ENCODE results near the gene CLDN20.

Gene CLDN20

DNA sequence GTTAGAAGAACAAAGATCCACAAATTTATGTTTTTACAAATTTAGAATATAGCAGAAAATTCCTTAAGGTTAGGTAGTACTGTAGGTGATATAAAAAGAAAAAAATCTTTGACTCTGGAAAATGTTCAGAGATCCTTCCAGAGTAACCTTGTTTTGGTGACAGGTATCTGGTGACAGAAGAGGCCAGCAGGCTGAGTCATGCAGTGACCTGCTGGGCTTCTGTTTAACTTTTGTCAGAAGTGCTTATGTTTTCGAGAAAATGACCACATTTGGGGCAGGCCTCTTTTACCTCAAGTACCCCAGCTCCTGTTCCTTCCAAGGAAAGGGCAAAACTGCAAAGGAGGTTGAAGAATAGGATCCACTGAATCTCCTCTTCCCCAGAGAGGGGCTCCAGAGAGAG is 10.5 kb upstream of the CLDN20 start:
- H3K27ac ChIP-seq: no peak overlapping the region
- TF ChIP-seq ZFX (IDR thresholded peaks at IDR 0.05): no peak
- TF ChIP-seq, protein P1, sequence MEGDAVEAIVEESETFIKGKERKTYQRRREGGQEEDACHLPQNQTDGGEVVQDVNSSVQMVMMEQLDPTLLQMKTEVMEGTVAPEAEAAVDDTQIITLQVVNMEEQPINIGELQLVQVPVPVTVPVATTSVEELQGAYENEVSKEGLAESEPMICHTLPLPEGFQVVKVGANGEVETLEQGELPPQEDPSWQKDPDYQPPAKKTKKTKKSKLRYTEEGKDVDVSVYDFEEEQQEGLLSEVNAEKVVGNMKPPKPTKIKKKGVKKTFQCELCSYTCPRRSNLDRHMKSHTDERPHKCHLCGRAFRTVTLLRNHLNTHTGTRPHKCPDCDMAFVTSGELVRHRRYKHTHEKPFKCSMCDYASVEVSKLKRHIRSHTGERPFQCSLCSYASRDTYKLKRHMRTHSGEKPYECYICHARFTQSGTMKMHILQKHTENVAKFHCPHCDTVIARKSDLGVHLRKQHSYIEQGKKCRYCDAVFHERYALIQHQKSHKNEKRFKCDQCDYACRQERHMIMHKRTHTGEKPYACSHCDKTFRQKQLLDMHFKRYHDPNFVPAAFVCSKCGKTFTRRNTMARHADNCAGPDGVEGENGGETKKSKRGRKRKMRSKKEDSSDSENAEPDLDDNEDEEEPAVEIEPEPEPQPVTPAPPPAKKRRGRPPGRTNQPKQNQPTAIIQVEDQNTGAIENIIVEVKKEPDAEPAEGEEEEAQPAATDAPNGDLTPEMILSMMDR (conservative IDR thresholded peaks at IDR 0.05): no peak

DNA sequence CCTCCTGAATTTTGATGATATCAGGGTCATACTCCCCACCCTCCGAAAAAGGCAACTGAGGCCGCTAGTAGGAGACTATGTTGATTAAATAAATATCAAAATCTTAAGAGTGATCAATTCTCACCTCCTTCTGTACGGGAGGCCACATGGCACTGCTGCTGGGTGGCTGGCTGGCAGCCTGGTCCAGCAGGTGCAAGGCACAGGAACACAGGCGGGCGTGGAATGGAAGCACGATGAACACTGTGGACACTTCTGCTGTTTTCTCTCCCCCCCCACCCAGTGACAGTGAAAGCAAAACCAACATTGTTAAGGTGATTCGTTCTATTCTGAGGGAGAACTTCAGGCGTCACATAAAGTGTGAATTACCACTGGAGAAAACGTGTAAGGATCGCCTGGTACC is 9.7 kb upstream of the CLDN20 start:
- no peak overlapping the region for H3K27ac ChIP-seq
- TF ChIP-seq ZFX (IDR thresholded peaks at IDR 0.05): no peak
- TF ChIP-seq, protein P1 (conservative IDR thresholded peaks at IDR 0.05): no peak

DNA sequence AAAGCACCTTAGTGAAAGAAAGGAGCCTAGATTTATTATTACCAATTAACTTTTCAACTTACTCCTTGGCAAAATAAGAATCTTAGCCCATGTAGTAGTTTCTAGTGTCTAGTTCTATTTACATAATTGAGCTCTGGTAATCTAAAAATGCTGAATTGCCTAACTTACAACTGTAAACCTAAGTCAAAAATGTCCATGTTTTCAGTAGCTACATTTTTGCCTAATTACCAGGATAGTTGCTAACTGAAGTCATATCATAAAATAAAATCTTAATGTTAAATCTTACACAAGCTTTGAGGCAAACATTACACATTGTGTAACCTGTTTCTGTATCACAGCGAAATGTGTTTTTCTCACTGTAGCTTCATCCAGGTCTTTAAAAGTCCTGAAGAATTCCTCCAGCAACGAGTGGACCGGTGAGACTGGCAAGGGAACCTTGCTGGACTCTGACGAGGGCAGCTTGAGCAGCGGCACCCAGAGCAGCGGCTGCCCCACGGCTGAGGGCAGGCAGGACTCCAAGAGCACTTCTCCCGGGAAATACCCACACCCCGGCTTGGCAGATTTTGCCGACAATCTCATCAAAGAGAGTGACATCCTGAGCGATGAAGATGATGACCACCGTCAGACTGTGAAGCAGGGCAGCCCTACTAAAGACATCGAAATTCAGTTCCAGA is 7.6 kb upstream of the CLDN20 start:
- TF ChIP-seq ZFX (IDR thresholded peaks at IDR 0.05): no peak
- TF ChIP-seq, protein P1 (conservative IDR thresholded peaks at IDR 0.05): no peak

DNA sequence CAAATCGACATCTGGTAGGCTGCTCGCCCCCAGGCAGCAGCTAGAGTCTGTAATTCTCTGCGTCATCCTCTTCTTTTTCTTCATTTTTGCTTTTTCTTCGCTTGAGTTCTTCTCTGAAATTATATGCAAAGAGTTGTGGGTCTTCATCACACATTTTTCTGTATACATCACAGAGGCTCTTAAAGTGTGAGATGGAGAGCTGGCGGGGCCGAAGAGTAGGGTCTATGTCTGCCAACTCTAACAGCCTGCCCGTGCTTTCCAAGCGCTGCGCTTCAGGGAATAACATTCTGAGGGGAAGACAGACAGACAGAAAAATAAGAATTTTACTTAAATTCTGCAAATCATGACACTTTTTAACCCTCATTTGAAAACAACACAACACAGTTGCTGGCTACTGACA is 6.0 kb upstream of the CLDN20 start:
- no peak for TF ChIP-seq ZFX (IDR thresholded peaks at IDR 0.05)
- TF ChIP-seq, protein P1 (conservative IDR thresholded peaks at IDR 0.05): no peak
- no peak overlapping the region for H3K27ac ChIP-seq

More for the DNA sequence above, 7.6 kb upstream of the CLDN20 start:
- no peak overlapping the region for H3K27ac ChIP-seq

DNA sequence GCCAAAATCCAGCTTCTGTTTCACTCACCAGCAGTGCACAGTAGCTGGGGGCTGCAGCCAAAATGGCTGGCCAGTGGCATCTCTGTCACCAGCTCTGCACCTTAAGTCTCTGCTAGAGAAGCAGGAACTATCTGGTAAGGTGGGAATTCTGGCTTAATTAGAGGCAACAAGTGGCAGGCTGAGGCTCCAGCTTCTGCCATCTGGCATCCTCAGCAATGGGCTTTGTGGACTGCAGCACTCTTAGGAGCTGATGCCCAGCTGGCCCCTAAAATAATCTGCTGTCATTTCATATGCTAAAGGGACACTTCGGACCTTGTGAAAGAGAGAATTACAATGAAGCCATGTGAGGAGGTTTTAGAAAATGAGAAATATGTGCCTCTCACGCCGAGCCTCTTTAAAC is 4.6 kb upstream of the CLDN20 start:
- H3K27ac ChIP-seq: no peak overlapping the region
- TF ChIP-seq ZFX (IDR thresholded peaks at IDR 0.05): no peak
- TF ChIP-seq, protein P1 (conservative IDR thresholded peaks at IDR 0.05): no peak

DNA sequence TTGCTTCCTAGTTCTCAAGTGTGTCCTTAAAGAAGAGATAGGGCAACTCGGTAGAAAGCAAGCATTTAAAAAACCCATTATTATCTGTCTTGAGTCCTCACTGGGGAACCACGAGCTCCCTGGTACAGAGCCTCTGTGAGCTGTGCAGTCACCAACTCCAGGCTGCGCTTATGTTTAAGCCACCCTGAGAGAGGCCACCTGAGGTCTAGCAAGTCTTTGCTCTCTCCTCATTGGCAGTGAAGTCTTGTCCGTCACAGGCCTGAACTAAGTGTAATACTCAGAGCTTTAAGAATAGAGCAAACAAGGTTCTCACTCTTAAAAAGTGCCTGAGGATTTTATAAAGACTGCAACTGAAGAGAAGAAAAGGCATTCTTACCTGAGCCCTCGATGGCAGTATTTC is 3.9 kb upstream of the CLDN20 start:
- TF ChIP-seq ZFX (IDR thresholded peaks at IDR 0.05): no peak
- TF ChIP-seq, protein P1 (conservative IDR thresholded peaks at IDR 0.05): no peak
- H3K27ac ChIP-seq: no peak overlapping the region

DNA sequence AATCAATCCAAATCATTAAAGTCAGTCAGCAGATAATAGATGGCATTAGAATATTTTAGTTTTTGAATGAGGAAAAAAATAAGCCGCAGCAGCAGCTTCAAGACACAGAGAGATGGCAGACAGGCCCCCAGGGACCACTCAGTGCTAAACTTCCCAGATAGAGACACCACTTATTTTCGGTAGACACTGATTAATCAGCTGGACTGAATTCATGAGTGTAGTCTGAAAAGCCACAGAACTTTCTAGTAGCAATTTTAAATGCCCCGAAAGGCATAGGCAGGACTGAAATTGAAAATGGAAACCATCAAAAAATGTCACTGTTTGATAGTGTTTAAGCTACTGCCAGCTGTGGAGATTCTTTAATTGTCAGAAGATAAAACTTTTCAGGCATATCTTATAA is 3.1 kb upstream of the CLDN20 start:
- no peak overlapping the region for H3K27ac ChIP-seq
- TF ChIP-seq, protein P1 (conservative IDR thresholded peaks at IDR 0.05): no peak
- no peak for TF ChIP-seq ZFX (IDR thresholded peaks at IDR 0.05)
